Measurements from ENCODE around the gene PEX11G.

- TF ChIP-seq FOXA1 (IDR thresholded peaks at IDR 0.05) (no peak), HDGF (IDR thresholded peaks at IDR 0.05; ENCODE audit: borderline replicate concordance) (no peak), FOXM1 (IDR thresholded peaks at IDR 0.05; ENCODE audit: borderline replicate concordance) (peak; percentile 96), PKNOX1 (IDR thresholded peaks at IDR 0.05) (no peak), SP1 (IDR thresholded peaks at IDR 0.05) (no peak), FOXK2 (IDR thresholded peaks at IDR 0.05) (no peak), NFRKB (IDR thresholded peaks at IDR 0.05) (no peak), ELF4 (IDR thresholded peaks at IDR 0.05) (no peak), BHLHE40 (IDR thresholded peaks at IDR 0.05; ENCODE audit: borderline replicate concordance) (no peak)
Measured at GRCh38 chr19:7512400-7512851, 23.6 kb upstream of the PEX11G start.
